Measurements from ENCODE around the gene BAIAP2.

BAIAP2 gene

DNA sequence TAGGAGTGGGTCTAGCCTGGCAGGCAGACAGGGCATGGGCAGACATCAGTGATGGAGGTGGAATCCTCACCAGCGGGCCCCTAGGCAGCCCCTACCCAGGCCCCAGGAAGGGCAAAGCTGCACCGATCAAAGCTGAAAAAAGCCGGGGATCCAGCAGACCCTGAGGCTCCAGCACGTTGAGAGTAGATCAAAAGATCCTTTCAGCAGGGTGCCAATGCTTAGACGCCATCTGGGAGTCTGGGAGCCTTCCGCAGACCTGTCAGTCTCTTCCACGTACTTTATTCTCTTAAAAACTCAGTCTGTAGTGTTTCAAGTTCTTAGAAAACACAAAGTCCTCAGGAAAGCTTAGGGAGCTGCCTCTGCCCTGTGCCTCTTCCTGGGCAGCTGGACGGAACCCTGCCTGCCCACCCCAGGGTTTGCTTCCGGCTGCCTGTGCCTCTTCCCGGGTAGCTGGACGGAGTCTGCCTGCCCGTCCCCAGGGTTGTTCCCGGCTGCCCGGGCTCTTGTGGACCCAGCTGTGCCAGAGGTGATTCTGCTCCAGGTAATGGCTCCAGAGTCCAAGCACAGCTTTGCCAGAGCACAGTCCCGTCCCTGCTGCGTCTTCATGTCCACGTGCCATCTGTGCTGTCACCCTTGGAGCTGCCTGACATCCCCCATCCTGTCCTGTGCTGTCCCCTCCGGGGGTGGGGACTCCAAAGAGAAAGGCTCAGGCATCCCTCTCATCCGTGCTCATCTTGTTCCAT, 79.6 kb downstream of the BAIAP2 start:
- no peak for DNase-seq
- H3K27ac Mint-ChIP-seq: peak overlapping the region; percentile 97
- H3K36me3 Mint-ChIP-seq (ENCODE audit: low read depth): no peaks in the 10 kb centered on the region
- no peak overlapping the region for H3K4me3 Mint-ChIP-seq
- TF ChIP-seq, protein P1, sequence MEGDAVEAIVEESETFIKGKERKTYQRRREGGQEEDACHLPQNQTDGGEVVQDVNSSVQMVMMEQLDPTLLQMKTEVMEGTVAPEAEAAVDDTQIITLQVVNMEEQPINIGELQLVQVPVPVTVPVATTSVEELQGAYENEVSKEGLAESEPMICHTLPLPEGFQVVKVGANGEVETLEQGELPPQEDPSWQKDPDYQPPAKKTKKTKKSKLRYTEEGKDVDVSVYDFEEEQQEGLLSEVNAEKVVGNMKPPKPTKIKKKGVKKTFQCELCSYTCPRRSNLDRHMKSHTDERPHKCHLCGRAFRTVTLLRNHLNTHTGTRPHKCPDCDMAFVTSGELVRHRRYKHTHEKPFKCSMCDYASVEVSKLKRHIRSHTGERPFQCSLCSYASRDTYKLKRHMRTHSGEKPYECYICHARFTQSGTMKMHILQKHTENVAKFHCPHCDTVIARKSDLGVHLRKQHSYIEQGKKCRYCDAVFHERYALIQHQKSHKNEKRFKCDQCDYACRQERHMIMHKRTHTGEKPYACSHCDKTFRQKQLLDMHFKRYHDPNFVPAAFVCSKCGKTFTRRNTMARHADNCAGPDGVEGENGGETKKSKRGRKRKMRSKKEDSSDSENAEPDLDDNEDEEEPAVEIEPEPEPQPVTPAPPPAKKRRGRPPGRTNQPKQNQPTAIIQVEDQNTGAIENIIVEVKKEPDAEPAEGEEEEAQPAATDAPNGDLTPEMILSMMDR (IDR thresholded peaks at IDR 0.05): no peak
- H3K4me1 Mint-ChIP-seq: peaks cover 18% of the 10 kb centered on the region
- no peaks in the 10 kb centered on the region for H3K27me3 Mint-ChIP-seq (ENCODE audit: low read depth, poor library complexity)
- no peaks in the 10 kb centered on the region for H3K9me3 Mint-ChIP-seq

DNA sequence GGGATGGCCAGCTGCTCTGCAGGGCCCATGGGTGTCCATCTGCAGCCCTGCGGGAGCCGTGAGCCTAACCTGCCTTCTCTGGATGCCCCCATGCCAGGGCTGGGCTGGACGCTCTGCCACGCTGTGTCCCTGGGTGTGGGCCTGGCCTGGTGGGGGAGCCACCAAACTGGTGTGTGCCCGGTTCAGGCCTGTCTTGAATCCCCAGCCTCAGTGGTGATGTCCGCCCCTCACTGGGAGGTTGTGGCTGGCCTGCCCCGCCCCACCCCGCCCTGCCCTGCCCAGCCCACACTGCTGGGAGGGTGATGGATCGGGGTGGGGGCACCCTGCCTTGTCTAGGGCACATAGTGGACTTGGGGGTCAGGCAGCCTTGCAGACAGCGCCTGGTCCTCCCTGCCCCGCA, 80.3 kb downstream of the BAIAP2 start:
- Mint-ChIP-seq H3K27me3 (ENCODE audit: low read depth, poor library complexity) (no peaks in the 10 kb centered on the region), H3K9me3 (no peaks in the 10 kb centered on the region), H3K27ac (peak overlapping the region; percentile 97), H3K4me1 (peaks cover 13% of the 10 kb centered on the region), H3K4me3 (no peak overlapping the region), H3K36me3 (ENCODE audit: low read depth) (no peaks in the 10 kb centered on the region)
- TF ChIP-seq, protein P1 (IDR thresholded peaks at IDR 0.05): no peak
- DNase-seq: no peak

- Mint-ChIP-seq H3K36me3 (ENCODE audit: low read depth) (no peaks in the 10 kb centered on the region), H3K9me3 (no peaks in the 10 kb centered on the region), H3K4me3 (no peak overlapping the region), H3K4me1 (peaks cover 12% of the 10 kb centered on the region), H3K27me3 (ENCODE audit: low read depth, poor library complexity) (no peaks in the 10 kb centered on the region), H3K27ac (peak overlapping the region; percentile 32)
- DNase-seq: no peak
- TF ChIP-seq, protein P1 (IDR thresholded peaks at IDR 0.05): no peak
Measured at GRCh38 chr17:81115749-81116464, 81.0 kb downstream of the BAIAP2 start.

DNA sequence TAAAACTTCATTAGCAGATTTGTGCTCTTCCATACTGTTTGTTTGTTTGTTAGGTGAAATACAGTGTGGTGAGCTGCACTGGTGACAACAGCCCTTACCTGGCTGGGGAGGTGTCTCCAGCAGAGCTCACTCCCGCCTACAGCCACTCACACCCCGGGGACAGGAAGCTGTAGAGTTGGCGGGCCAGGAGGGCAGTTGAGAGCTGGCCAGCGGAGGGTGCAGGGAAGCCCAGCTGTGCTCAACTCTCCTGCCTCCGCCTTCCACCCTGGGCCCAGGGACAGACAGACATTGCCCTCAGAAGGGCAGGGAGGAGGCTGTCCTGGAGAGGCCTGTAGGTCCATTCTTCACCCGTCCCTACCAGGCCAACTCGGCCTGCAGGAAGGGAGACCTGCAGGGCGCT, 81.8 kb downstream of the BAIAP2 start:
- Mint-ChIP-seq H3K4me3 (no peak overlapping the region), H3K9me3 (no peaks in the 10 kb centered on the region), H3K4me1 (peaks cover 12% of the 10 kb centered on the region), H3K36me3 (ENCODE audit: low read depth) (no peaks in the 10 kb centered on the region), H3K27ac (no peak overlapping the region), H3K27me3 (ENCODE audit: low read depth, poor library complexity) (no peaks in the 10 kb centered on the region)
- TF ChIP-seq, protein P1 (IDR thresholded peaks at IDR 0.05): no peak
- no peak for DNase-seq

DNA sequence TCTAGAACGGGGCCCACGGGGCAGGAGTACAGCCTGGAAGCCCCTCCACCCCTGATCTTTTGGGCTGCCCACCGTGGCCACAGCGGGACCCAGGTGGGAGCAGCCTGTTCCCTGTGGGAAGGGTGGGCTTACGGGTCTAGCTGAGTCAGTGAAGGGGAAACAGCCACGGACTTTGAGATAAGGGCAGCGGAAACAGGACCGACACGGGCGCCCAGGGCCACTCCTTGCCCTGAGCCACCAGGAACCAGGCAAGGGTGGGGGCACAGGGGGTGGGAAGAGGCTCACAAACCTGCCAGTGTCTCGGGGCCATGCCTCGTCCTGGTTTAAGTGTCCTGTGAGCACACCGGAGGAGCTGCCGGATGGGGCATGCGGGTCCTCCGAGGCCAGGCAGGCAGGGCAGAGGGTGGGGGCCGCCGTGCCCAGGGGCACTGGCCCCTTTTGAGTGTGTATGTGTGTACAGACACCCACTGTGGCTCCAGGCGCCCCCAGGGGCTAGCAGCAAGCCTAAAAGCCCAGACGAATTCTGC, 82.8 kb downstream of the BAIAP2 start:
- no peak for DNase-seq
- Mint-ChIP-seq H3K9me3 (no peaks in the 10 kb centered on the region), H3K36me3 (ENCODE audit: low read depth) (no peaks in the 10 kb centered on the region), H3K27ac (no peak overlapping the region), H3K4me3 (no peak overlapping the region), H3K4me1 (peaks cover 12% of the 10 kb centered on the region), H3K27me3 (ENCODE audit: low read depth, poor library complexity) (no peaks in the 10 kb centered on the region)
- TF ChIP-seq, protein P1 (IDR thresholded peaks at IDR 0.05): no peak
